Ascending aorta (tissue), 2 donors: Measurements from ENCODE around the gene LPCAT2. TPM values are rescaled to one million over a fixed set of nuclear protein-coding genes. Genes with fewer than 3 reads are reported as not detected.
A peak's percentile ranks its signal among the peaks of the same experiment; 100 is the strongest.

Source experiments
- DNase-seq, 2 donors: peaks; one replicate each; pipeline ENCODE4 v3.0.0-alpha.2; 2019; ENCODE audit warnings: low spot score in 2 of 2
- H3K27ac ChIP-seq, 2 donors: fragments of 200-600 bp; sonication (generic); one replicate each; pipeline ENCODE4 v1.5.1; 2016 to 2017; ENCODE audit warnings: mild to moderate bottlenecking in 1 of 2
- H3K27me3 ChIP-seq: fragments of 200-600 bp; sonication (generic); one replicate; pipeline ENCODE4 v1.5.1; 2017
- H3K36me3 ChIP-seq, 2 donors: fragments of 200-600 bp; sonication (generic); one replicate each; pipeline ENCODE4 v1.5.1; 2016
- H3K4me1 ChIP-seq, 2 donors: fragments of 200-600 bp; sonication (generic); one replicate each; pipeline ENCODE4 v1.5.1; 2016 to 2017; ENCODE audit warnings: mild to moderate bottlenecking in 1 of 2
- H3K4me3 ChIP-seq, 2 donors: fragments of 200-600 bp; sonication (generic); one replicate each; pipeline ENCODE4 v1.5.1; 2016 to 2017; ENCODE audit warnings: mild to moderate bottlenecking in 1 of 2
- H3K9me3 ChIP-seq, 2 donors: fragments of 200-600 bp; sonication (generic); one replicate each; pipeline ENCODE4 v1.5.1; 2016
- CTCF ChIP-seq, 3 experiments: fragments of 200-600 bp in 2 of 3; fragments of 450-650 bp in 1 of 3; sonication (generic) in 2 of 3; IDR thresholded peaks; one replicate each; pipeline ENCODE4 v1.5.1; 2016 to 2019; ENCODE audit warnings: antibody characterized with exemption in 3 of 3, mild to moderate bottlenecking in 1 of 3, moderate library complexity in 1 of 3
- intact Hi-C: fragments of 100-400 bp; cut with DNase I; formaldehyde crosslinking; loops from one replicate; pipeline ENCODE4 v1.15.1; 2023
- total RNA-seq: library from RNA; depleted of rRNA; stranded (reverse); fragments of >200 nt; gene quantifications from one replicate; pipeline ENCODE4 v1.1.0, GENCODE V29; 2016

Gene LPCAT2
- total RNA-seq, 1 donor from 2014 or later, result 44.2 TPM

- Histone ChIP-seq H3K4me1 (no peaks in the 10 kb centered on the region), H3K9me3 (no peaks in the 10 kb centered on the region), H3K36me3 (no peaks in the 10 kb centered on the region), H3K27me3 (no peaks in the 10 kb centered on the region), H3K4me3 (no peak overlapping the region), H3K27ac (no peak overlapping the region)
- no peak for DNase-seq
- no peak for TF ChIP-seq CTCF (IDR thresholded peaks at IDR 0.05)
- intact Hi-C loops, result loop anchor here (1.0 to 10.0 kb wide), 4 partner anchors 35 to 300 kb away; partner anchors contain the start of gene LPCAT2
Observed at GRCh38 chr16:55542459-55543082, 33.7 kb downstream of the LPCAT2 start.

GRCh38 chr16:55543472-55543871 is 34.6 kb downstream of the LPCAT2 start:
- Histone ChIP-seq H3K4me1 (no peaks in the 10 kb centered on the region), H3K9me3 (no peaks in the 10 kb centered on the region), H3K27ac (no peak overlapping the region), H3K27me3 (no peaks in the 10 kb centered on the region), H3K36me3 (no peaks in the 10 kb centered on the region), H3K4me3 (no peak overlapping the region)
- peak; percentile 26 to 53 (median 50) for TF ChIP-seq CTCF (IDR thresholded peaks at IDR 0.05)
- intact Hi-C loops, result loop anchor here (1.0 to 10.0 kb wide), 4 partner anchors 36 to 299 kb away; partner anchors contain the start of gene LPCAT2
- no peak for DNase-seq

GRCh38 chr16:55552621-55553020 is 43.7 kb downstream of the LPCAT2 start:
- H3K4me3 ChIP-seq, result no peak overlapping the region
- H3K9me3 ChIP-seq, result no peaks in the 10 kb centered on the region
- intact Hi-C loops, result no loop called here
- no peak overlapping the region for H3K27ac ChIP-seq
- H3K36me3 ChIP-seq, result no peaks in the 10 kb centered on the region
- no peaks in the 10 kb centered on the region for H3K27me3 ChIP-seq
- DNase-seq, result no peak
- no peaks in the 10 kb centered on the region for H3K4me1 ChIP-seq
- TF ChIP-seq CTCF (IDR thresholded peaks at IDR 0.05), result no peak

GRCh38 chr16:55555436-55555835 is 46.6 kb downstream of the LPCAT2 start:
- H3K36me3 ChIP-seq, result no peaks in the 10 kb centered on the region
- no peak overlapping the region for H3K4me3 ChIP-seq
- H3K27ac ChIP-seq, result no peak overlapping the region
- H3K27me3 ChIP-seq, result no peaks in the 10 kb centered on the region
- intact Hi-C loops, result no loop called here
- peaks cover 6 to 9% of the 10 kb centered on the region in 2 donors for H3K4me1 ChIP-seq
- DNase-seq, result no peak
- no peaks in the 10 kb centered on the region for H3K9me3 ChIP-seq
- no peak for TF ChIP-seq CTCF (IDR thresholded peaks at IDR 0.05)

- Histone ChIP-seq H3K9me3 (no peaks in the 10 kb centered on the region), H3K27ac (no peak overlapping the region), H3K4me1 (peaks cover 6 to 9% of the 10 kb centered on the region in 2 donors), H3K4me3 (no peak overlapping the region), H3K36me3 (no peaks in the 10 kb centered on the region), H3K27me3 (no peaks in the 10 kb centered on the region)
- intact Hi-C loops, result no loop called here
- DNase-seq, result no peak
- no peak for TF ChIP-seq CTCF (IDR thresholded peaks at IDR 0.05)
Observed at GRCh38 chr16:55557186-55557585, 48.3 kb downstream of the LPCAT2 start.
